Measurements from ENCODE around the gene COMMD7.

Gene COMMD7

GRCh38 chr20:32652739-32653526, 90.3 kb downstream of the COMMD7 start:
- Histone ChIP-seq H3K9ac (ENCODE audit: low read depth, low read length) (no peak overlapping the region), H3K9me3 (ENCODE audit: insufficient read depth, low read depth, low read length) (no peaks in the 10 kb centered on the region), H3K4me3 (ENCODE audit: low read length) (no peak overlapping the region), H3K4me1 (ENCODE audit: insufficient read depth, low read length) (no peaks in the 10 kb centered on the region), H3K27ac (ENCODE audit: low read depth, low read length) (no peak overlapping the region), H3K36me3 (ENCODE audit: insufficient read depth, low read length) (no peaks in the 10 kb centered on the region), H3K27me3 (ENCODE audit: insufficient read depth, low read length) (no peaks in the 10 kb centered on the region)
- 14% methylated on average over 8 of the region's 8 CpGs for WGBS

All from HUES64 (cell line).